ENCODE measurements around the gene TBPL2.

DNA sequence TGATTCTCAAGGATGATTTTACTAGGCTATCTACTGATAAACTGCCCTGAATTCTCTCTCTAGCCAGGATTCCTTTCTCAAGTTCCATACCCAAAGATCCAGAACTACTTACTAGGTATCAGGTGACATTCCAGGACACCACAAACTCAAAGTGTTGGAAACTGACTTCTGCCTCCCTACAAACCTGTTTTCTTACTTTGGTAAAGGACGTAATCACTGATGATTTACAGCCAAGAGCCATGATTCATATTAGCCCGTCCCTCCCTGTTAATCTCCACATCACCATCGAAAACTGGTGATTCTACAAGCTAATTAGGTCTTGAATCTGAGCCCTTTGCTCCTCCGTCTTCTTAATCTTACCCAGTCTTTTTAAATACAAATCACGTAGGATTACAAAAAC is 27.7 kb downstream of the TBPL2 start:
- TF ChIP-seq, protein P1, sequence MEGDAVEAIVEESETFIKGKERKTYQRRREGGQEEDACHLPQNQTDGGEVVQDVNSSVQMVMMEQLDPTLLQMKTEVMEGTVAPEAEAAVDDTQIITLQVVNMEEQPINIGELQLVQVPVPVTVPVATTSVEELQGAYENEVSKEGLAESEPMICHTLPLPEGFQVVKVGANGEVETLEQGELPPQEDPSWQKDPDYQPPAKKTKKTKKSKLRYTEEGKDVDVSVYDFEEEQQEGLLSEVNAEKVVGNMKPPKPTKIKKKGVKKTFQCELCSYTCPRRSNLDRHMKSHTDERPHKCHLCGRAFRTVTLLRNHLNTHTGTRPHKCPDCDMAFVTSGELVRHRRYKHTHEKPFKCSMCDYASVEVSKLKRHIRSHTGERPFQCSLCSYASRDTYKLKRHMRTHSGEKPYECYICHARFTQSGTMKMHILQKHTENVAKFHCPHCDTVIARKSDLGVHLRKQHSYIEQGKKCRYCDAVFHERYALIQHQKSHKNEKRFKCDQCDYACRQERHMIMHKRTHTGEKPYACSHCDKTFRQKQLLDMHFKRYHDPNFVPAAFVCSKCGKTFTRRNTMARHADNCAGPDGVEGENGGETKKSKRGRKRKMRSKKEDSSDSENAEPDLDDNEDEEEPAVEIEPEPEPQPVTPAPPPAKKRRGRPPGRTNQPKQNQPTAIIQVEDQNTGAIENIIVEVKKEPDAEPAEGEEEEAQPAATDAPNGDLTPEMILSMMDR (IDR thresholded peaks at IDR 0.05; ENCODE audit: extremely low read depth in 1 of 2, insufficient read depth in 1 of 2, low read depth in 1 of 2, low read length in 2 of 2) = no peak
- no peak for TF ChIP-seq POLR2A (IDR thresholded peaks at IDR 0.05; ENCODE audit: low read depth, low read length)
- TF ChIP-seq MYC (IDR thresholded peaks at IDR 0.05; ENCODE audit: low read depth, low read length) = no peak
- TF ChIP-seq POLR2AphosphoS5 (IDR thresholded peaks at IDR 0.05; ENCODE audit: insufficient read depth, low read depth, low read length) = no peak
- no peak for TF ChIP-seq EZH2 (IDR thresholded peaks at IDR 0.05; ENCODE audit: borderline replicate concordance, low read depth, low read length, severe bottlenecking)

All from endothelial cell of umbilical vein (primary cell).